Astrocyte of the hippocampus (primary cell): Measurements from ENCODE around the gene P4HTM.

Experiments
- DNase-seq: peaks from one replicate; pipeline ENCODE4 v3.0.0; 2011; ENCODE audit warnings: low read depth, low spot score

P4HTM gene, protein sequence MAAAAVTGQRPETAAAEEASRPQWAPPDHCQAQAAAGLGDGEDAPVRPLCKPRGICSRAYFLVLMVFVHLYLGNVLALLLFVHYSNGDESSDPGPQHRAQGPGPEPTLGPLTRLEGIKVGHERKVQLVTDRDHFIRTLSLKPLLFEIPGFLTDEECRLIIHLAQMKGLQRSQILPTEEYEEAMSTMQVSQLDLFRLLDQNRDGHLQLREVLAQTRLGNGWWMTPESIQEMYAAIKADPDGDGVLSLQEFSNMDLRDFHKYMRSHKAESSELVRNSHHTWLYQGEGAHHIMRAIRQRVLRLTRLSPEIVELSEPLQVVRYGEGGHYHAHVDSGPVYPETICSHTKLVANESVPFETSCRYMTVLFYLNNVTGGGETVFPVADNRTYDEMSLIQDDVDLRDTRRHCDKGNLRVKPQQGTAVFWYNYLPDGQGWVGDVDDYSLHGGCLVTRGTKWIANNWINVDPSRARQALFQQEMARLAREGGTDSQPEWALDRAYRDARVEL

GRCh38 chr3:48989796-48990635 is at the start of gene P4HTM:
Gene P4HTM (plus strand): TSS chr3:48990241. CDS start chr3:48990257, 16 bp downstream.
- DNase-seq, result peak; percentile 98

GRCh38 chr3:48945432-48945831 is 44.6 kb upstream of the P4HTM start:
- no peak for DNase-seq

- peak; percentile 7 for DNase-seq
Observed at GRCh38 chr3:48945891-48946549, 44.0 kb upstream of the P4HTM start.

GRCh38 chr3:48949376-48949717 is 40.7 kb upstream of the P4HTM start:
- DNase-seq, result peak; percentile 15

DNA sequence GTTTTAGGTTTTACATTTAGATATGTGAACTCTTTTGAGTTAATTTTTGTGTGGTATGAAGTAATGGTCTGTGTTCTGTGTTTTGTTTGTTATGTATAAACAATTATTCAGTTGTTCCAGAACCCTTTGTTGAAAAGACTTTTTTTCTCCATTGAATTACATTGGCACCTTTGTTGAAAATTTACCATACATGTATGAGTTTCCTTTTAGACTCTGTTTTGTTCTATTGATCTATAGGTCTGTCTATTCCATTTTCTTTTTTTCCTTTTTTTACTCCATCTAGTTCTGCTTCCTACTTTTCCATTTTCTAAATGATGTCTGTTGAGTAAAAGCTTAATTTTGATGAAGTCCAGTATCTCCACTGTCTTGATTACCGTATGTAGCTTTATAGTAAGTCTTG is 40.0 kb upstream of the P4HTM start:
- DNase-seq, result no peak

DNA sequence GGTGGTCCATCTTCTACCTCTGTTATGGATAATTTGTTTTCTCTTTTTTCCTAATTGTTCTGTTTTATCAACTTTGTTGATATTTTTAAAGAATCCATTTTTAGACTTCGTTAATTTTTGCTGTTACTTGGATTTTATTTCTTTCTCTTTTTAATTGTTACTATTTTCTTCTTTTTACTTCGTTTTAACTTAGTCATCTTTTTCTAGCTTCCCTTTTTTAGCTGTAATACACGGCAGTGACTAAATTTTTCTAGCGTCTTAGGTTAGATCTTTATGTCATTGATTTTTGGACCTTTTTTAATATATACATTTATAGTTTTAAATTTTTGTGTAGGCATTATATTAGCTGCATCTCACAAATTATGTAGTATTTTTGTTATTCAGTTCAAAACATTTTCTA is 38.3 kb upstream of the P4HTM start:
- DNase-seq, result no peak

DNA sequence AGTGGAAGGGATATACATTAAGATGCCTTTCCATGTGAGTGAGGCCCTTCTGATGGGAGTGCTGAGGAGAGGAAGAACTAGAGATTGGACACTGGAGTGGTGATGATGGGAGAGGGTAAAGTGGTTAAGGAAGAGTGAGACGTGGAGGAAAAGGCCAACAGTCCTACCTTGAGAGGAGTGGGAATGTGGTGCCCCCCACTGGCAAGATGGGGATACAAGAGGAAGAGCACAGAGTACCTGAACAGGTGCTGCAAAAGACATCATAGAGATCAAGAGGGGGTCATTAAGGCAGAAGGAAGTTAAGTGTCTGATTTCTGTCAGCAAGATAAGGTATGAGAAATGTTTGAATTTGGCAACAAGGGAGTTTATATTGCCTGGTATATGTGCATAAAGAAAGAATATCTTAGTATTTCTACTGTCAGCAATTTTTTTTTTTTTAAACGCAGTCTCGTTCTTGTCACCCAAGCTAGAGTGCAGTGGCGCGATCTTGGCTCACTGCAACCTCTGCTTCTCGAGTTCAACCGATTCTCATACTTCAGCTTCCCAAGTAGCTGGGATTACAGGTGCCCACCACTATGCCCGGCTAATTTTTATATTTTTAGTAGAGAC is 37.4 kb upstream of the P4HTM start:
- DNase-seq, result peak; percentile 40

GRCh38 chr3:48957006-48957705 is 32.9 kb upstream of the P4HTM start:
- DNase-seq, result no peak

DNA sequence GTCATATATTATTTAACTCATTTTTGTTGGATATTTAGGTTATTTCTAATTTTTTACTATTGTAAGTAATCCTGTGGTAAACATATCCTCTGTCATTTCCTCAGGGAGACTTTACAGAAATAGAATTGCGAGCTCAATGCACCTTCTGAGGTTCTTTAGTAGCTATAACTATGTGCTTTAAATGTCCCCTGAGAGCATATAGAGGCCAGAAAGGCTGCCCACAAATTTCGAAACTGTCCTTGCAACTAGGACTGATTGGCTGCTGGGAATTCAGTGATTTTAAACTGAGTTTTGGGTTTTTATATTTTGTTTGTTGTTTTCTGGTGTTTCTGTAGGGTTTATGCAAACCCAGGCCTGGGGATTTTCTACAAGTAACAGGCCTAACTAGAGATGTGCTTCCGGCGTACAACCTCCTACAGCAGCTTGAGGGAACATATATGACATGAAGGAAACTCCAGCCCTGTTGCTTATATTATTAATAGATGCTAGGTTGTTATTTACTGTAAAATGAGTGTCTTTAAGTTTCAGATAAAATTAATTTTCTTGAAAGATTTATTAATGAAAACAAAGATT is 29.1 kb upstream of the P4HTM start:
- no peak for DNase-seq

DNA sequence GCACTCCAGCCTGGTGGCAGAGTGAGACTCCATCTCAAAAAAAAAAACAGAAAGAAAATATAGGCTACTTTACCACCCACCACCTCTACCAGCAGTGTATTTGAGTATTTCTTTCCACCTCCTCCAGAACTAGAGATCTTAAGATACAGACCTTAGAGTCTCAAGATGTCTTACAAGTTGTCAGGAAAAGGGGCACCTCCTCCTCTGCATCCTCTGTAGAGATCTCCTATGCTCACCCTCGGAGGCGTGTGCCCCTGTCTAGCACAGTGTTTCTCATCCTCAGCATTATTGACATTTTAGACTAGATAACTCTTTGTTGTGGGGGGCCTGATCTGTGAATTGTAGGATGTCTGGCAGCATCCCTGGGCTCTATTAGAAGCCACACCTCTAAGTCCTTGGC is 27.7 kb upstream of the P4HTM start:
- DNase-seq, result no peak

DNA sequence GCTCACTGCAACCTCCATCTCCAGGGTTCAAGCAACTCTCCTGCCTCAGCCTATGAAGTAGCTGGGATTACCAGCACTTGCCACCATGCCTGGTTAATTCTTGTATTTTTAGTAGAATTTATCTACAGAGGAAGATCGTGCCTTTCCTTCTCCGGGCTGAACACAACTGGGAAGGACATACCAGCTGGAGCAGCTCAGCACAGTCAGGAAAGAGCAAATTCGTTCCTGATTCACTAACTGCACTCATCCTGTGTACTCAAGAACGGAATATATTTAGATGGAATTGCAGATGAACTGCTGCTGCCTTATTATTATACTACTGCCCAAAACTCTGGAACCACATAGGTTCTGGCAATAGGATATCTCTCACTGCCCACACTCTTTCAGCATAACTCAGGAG is 27.1 kb upstream of the P4HTM start:
- no peak for DNase-seq

DNA sequence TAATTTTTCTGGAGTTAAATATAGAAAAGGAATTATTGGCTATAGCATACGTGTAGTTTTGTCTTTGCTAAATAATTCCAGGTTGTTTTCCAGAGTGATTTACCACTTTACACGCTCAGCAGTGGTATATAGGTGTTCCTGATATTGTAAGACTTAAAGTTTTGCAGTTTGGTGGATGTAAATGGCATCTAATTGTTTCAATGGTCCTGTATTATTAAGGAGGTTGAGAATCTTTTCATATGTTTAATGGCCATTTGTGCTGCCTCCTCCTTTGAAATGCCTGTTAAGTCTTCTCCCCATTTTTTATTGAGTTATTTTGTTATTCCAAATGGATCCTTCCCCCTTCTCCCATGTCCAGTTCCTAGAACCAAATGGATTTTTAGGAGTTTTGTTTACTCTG is 26.4 kb upstream of the P4HTM start:
- DNase-seq, result no peak

- no peak for DNase-seq
Observed at GRCh38 chr3:48966367-48966766, 23.7 kb upstream of the P4HTM start.

GRCh38 chr3:48966876-48967361 is 23.1 kb upstream of the P4HTM start:
- DNase-seq, result no peak

GRCh38 chr3:48970586-48970985 is 19.5 kb upstream of the P4HTM start:
- no peak for DNase-seq

GRCh38 chr3:48974076-48974864 is 15.8 kb upstream of the P4HTM start:
- DNase-seq, result no peak

GRCh38 chr3:48979451-48979850 is 10.6 kb upstream of the P4HTM start:
- DNase-seq, result no peak

- DNase-seq, result no peak
Observed at GRCh38 chr3:48980295-48980694, 9.7 kb upstream of the P4HTM start.

- DNase-seq, result no peak
Observed at GRCh38 chr3:48982016-48982415, 8.0 kb upstream of the P4HTM start.

- DNase-seq, result no peak
Observed at GRCh38 chr3:48982686-48983085, 7.4 kb upstream of the P4HTM start.
